A549 (cell line): ENCODE results near the gene CXorf66. TPM values are rescaled to one million over a fixed set of nuclear protein-coding genes. Genes with fewer than 3 reads are reported as not detected.

ENCODE experiments used
- ATAC-seq, 2 experiments: fragments of 200-7000 bp in 1 of 2; fragments of >200 bp in 1 of 2; cut with Nextera tagmentation in 1 of 2; cut with Tn5 transposase in 1 of 2; 3 replicates each; pipeline versions ENCODE4 v1.8.0 to v1.9.1; 2018 to 2020; ENCODE audit warnings: mild to moderate bottlenecking in 1 of 2, moderate library complexity in 1 of 2
- CTCF ChIA-PET: fragments of 300-600 bp; sonication (Branson Sonifier 250); formaldehyde crosslinking; extraction: SDS; loops from one replicate; lab custom pipeline; 2021; ENCODE audit warnings: antibody characterized with exemption, inconsistent platforms; lab: Yijun Ruan, JAX
- POLR2A ChIA-PET: fragments of 350-600 bp; formaldehyde crosslinking; extraction: SDS; loops from one replicate; lab custom pipeline; 2021; ENCODE audit warnings: antibody characterized with exemption, inconsistent platforms; lab: Yijun Ruan, JAX
- DNase-seq, 2 experiments: peaks; one replicate each; pipeline versions ENCODE4 v3.0.0 to v3.0.0-alpha.2; 2011 to 2016; ENCODE audit warnings: low read depth in 1 of 2, low spot score in 1 of 2
- FAIRE-seq: peaks from 2 replicates; lab custom pipeline; 2011; peaks lifted over from hg19 to GRCh38; lab: Jason Lieb, UNC
- H3K27ac ChIP-seq, 2 experiments: fragments of >200 bp; sonication (Bioruptor Twin); formaldehyde crosslinking; 3 replicates each; pipeline ENCODE4 v1.5.1; 2016 to 2017
- H3K4me1 ChIP-seq: fragments of >200 bp; sonication (Bioruptor Twin); formaldehyde crosslinking; 3 replicates; pipeline ENCODE4 v1.6.1; 2016
- H3K4me2 ChIP-seq: fragments of >200 bp; sonication (Bioruptor Twin); formaldehyde crosslinking; 3 replicates; pipeline ENCODE4 v1.6.1; 2016
- H3K4me3 ChIP-seq: fragments of >200 bp; sonication (Bioruptor Twin); formaldehyde crosslinking; 3 replicates; pipeline ENCODE4 v1.5.1; 2016
- H3K9me3 ChIP-seq: fragments of >200 bp; sonication (Bioruptor Twin); formaldehyde crosslinking; 3 replicates; pipeline ENCODE4 v1.6.1; 2016
- CBX2 ChIP-seq: fragments of 200-600 bp; sonication (generic); IDR thresholded peaks from 2 replicates; pipeline ENCODE4 v1.6.1; 2016; ENCODE audit warnings: low read depth, mild to moderate bottlenecking, borderline replicate concordance
- CTCF ChIP-seq: fragments of >200 bp; sonication (Bioruptor Twin); formaldehyde crosslinking; IDR thresholded peaks from 3 replicates; pipeline ENCODE4 v1.5.1; 2016
- E2F6 ChIP-seq: IDR thresholded peaks from 2 replicates; pipeline ENCODE4 v1.6.1; 2012; ENCODE audit warnings: low read depth, borderline replicate concordance
- FOSB ChIP-seq: fragments of 250-450 bp; sonication (Bioruptor Pico); IDR thresholded peaks from 2 replicates; pipeline ENCODE4 v1.5.0; 2020; ENCODE audit warnings: mild to moderate bottlenecking, moderate library complexity
- HOXA7 ChIP-seq: fragments of 250-450 bp; sonication (Bioruptor Pico); IDR thresholded peaks from 2 replicates; pipeline ENCODE4 v1.5.0; 2020; ENCODE audit warnings: mild to moderate bottlenecking, moderate library complexity
- HOXB13 ChIP-seq: fragments of 250-450 bp; sonication (Bioruptor Pico); IDR thresholded peaks from 2 replicates; pipeline ENCODE4 v1.5.0; 2020; ENCODE audit warnings: low read depth, mild to moderate bottlenecking, moderate library complexity
- HOXB5 ChIP-seq: fragments of 250-450 bp; sonication (Bioruptor Pico); IDR thresholded peaks from 2 replicates; pipeline ENCODE4 v1.5.0; 2020; ENCODE audit warnings: mild to moderate bottlenecking, moderate library complexity
- JUN ChIP-seq, 2 experiments: fragments of >200 bp; sonication (Bioruptor Twin); formaldehyde crosslinking; IDR thresholded peaks; 2 replicates in 1 of 2; 3 replicates in 1 of 2; pipeline ENCODE4 v1.6.1; 2016 to 2017
- JUNB ChIP-seq: fragments of >200 bp; sonication (Bioruptor Twin); formaldehyde crosslinking; IDR thresholded peaks from 2 replicates; pipeline ENCODE4 v1.6.1; 2016
- MAFK ChIP-seq: fragments of 450-650 bp; IDR thresholded peaks from 2 replicates; pipeline ENCODE4 v1.6.1; 2014; ENCODE audit not compliant: partially characterized antibody
- MAX ChIP-seq: IDR thresholded peaks from 2 replicates; pipeline ENCODE4 v1.6.1; 2012
- PBX3 ChIP-seq: IDR thresholded peaks from 2 replicates; pipeline ENCODE4 v1.6.1; 2012
- REST ChIP-seq: fragments of 200-600 bp; sonication (generic); IDR thresholded peaks from 2 replicates; pipeline ENCODE4 v1.6.1; 2016; ENCODE audit warnings: antibody characterized with exemption, mild to moderate bottlenecking, moderate library complexity
- RNF2 ChIP-seq: fragments of 200-600 bp; sonication (generic); IDR thresholded peaks from 2 replicates; pipeline ENCODE4 v1.6.1; 2016; ENCODE audit warnings: low read depth, mild to moderate bottlenecking, antibody characterized with exemption, moderate library complexity, borderline replicate concordance
- SREBF2 ChIP-seq: fragments of 450-650 bp; IDR thresholded peaks from 2 replicates; pipeline ENCODE4 v1.6.1; 2014; ENCODE audit warnings: mild to moderate bottlenecking, moderate library complexity
- WGBS: methylation state at CpG from one replicate; pipeline ENCODE4 v1.1.6; 2017; ENCODE audit errors: missing lambda C conversion rate; 5-methylcytosine and 5-hydroxymethylcytosine counted together
- polyA plus RNA-seq, 4 experiments: library from polyadenylated mRNA; depleted of rRNA in 3 of 4; stranded (reverse); fragments of >200 nt; fragmentation: RNase III in 1 of 4; extraction: RNeasy Plus Mini Kit Qiagen cat#74134 plus additional on column Dnase treatment in 1 of 4; gene quantifications; 2 replicates in 3 of 4; 3 replicates in 1 of 4; pipeline ENCODE4 v1.2.3, GENCODE V29; 2011 to 2017

The CXorf66 gene
- polyA plus RNA-seq, 2 of the 4 experiments (the other 2 are of a cell fraction) = not detected

- Histone ChIP-seq H3K9me3 (no peaks in the 10 kb centered on the region), H3K4me2 (no peak overlapping the region), H3K27ac (no peak overlapping the region), H3K4me3 (no peak overlapping the region), H3K4me1 (no peaks in the 10 kb centered on the region)
- no peak for TF ChIP-seq FOSB (CRISPR knock-in tag)
- TF ChIP-seq HOXA7 = no peak
- no peak for TF ChIP-seq PBX3
- no peak for TF ChIP-seq MAX
- TF ChIP-seq CTCF = no peak
- TF ChIP-seq HOXB5 (CRISPR knock-in tag) = no peak
- no peak for TF ChIP-seq JUN (IDR thresholded peaks at IDR 0.05)
- TF ChIP-seq RNF2 = no peak
- TF ChIP-seq E2F6 = no peak
- TF ChIP-seq SREBF2 = no peak
- no peak for TF ChIP-seq CBX2
- ChIA-PET CTCF (no interaction called here), POLR2A (no interaction called here)
- DNase-seq = no peak
- no peak for ATAC-seq
- FAIRE-seq = no peak
- WGBS = 34% methylated on average over 3 of the region's 3 CpGs
These were observed 9.2 kb upstream of the CXorf66 start for GRCh38 chrX:139974471-139974870.

GRCh38 chrX:139972629-139973624, 7.6 kb upstream of the CXorf66 start:
- Histone ChIP-seq H3K9me3 (no peaks in the 10 kb centered on the region), H3K4me3 (no peak overlapping the region), H3K4me1 (no peaks in the 10 kb centered on the region), H3K4me2 (no peak overlapping the region), H3K27ac (no peak overlapping the region)
- no peak for ATAC-seq
- ChIA-PET POLR2A (no interaction called here), CTCF (no interaction called here)
- TF ChIP-seq HOXB13 (CRISPR knock-in tag) (no peak), JUNB (no peak), MAFK (no peak), REST (no peak)
- no peak for FAIRE-seq
- no peak for DNase-seq
- 31% methylated on average over 6 of the region's 6 CpGs for WGBS
